ENCODE data around the gene ALPI. TPM values are rescaled to one million over a fixed set of nuclear protein-coding genes. Genes with fewer than 3 reads are reported as not detected.

Gene ALPI
- total and polyA plus RNA-seq, 3 experiments from 2014 or later = not detected

DNA sequence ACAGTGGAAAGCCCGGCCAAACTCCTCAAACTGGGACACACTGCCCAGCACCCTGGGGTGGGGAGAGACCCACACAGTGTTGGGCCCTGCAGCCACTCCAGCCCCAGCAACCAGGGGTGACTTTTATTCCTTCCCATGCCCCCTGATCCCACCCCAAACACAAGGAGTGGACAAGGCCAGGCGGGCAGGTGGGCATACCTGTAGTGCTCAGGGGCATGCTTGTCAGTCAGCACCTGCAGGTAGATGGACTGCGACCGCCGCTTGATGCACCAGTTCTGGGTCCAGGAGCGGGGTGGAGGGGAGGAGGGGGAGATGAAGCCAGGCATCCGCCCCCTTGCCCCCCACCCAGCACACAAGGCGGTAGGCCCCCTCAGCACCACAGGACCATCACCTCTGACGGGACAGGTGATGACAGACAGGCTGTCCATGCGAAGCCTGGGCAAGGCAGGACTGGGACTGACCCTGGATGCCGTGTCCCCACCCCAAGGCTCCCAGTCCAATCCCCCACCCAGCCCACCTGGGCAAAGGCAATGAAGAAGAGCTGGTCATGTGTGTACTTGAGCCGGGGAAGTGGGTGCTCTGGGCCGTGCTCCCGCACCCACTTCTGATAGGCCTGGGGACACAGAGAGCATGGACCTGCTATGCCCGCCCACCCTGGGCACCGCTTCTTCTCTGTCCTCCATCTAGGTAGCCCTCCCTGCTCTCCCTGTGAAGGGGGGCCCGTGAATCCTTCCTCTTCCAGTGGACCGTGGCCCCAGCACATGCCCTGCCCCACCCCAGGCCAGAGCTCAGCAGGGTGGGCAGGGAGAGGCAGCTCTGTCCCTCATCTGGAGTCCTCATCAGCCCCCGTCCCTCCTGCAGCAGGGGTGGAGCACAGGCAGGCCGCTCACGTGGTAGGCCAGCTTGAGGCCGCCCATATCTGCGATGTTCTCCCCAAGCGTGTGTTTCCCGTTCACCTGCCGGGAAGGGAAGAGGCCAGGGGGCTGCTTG, 24.5 kb downstream of the ALPI start:
- ChIA-PET CTCF (no interaction called here), POLR2A (no interaction called here)
- H3K4me3 Mint-ChIP-seq = no peak overlapping the region
- H3K9me3 Mint-ChIP-seq = no peaks in the 10 kb centered on the region
- peaks cover 0 to 6% (median 0%) of the 10 kb centered on the region in 3 donors for H3K4me1 Mint-ChIP-seq
- H3K36me3 Mint-ChIP-seq = no peaks in the 10 kb centered on the region
- Histone ChIP-seq H3K4me1 (ENCODE audit: insufficient read depth, low read length) (no peaks in the 10 kb centered on the region), H3K4me3 (ENCODE audit: low read length) (no peak overlapping the region), H3K27ac (ENCODE audit: low read depth, low read length) (no peak overlapping the region), H3K36me3 (ENCODE audit: insufficient read depth, low read length) (no peaks in the 10 kb centered on the region), H3K27me3 (ENCODE audit: insufficient read depth, low read length, poor library complexity, severe bottlenecking) (no peaks in the 10 kb centered on the region), H3K9me3 (ENCODE audit: low read length) (no peaks in the 10 kb centered on the region)
- H3K27me3 Mint-ChIP-seq = peaks cover 14 to 39% of the 10 kb centered on the region in 2 donors
- DNase-seq = peak in 1 of 5 donors; percentile 38
- H3K27ac Mint-ChIP-seq = no peak overlapping the region

DNA sequence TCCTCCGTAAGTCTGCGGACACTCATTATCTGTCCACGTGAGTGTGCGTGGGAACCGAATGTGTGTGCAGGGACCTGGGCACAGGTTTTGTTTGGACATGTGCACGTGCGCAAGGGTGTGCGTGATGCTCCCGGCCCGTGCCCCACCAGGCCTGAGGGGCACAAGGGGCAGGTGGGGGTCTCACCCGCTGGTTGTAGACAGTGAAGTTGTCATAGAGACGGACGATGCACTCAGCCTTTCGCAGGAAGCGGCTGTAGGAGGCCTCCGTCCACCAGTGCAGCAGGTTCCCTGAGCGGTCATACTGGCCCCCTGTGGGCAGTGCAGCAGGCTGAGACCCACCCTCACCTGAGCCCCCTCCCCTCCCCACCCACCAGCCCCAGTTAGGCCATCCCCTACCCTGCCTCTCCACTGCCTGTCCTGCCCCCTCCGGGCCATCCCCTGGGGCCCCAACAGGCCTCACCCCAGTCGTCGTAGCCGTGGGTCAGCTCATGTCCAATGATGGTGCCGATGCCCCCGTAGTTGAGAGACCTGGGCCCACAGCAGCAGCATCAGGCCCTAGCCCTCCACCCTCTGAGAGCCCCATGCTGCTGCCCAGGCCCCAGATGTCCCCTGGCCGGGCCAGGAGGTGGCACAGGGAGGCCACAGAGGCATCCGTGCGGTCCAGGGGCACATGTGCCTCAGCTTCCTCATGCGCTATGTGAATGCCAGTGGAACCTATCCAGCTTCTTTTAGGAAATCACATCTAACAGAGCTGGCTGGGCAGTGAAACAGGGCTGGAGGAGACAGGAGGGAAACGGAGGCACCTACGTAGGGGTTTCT, 25.6 kb downstream of the ALPI start:
- CTCF ChIA-PET = no interaction called here
- H3K36me3 ChIP-seq (ENCODE audit: insufficient read depth, low read length) = no peaks in the 10 kb centered on the region

DNA sequence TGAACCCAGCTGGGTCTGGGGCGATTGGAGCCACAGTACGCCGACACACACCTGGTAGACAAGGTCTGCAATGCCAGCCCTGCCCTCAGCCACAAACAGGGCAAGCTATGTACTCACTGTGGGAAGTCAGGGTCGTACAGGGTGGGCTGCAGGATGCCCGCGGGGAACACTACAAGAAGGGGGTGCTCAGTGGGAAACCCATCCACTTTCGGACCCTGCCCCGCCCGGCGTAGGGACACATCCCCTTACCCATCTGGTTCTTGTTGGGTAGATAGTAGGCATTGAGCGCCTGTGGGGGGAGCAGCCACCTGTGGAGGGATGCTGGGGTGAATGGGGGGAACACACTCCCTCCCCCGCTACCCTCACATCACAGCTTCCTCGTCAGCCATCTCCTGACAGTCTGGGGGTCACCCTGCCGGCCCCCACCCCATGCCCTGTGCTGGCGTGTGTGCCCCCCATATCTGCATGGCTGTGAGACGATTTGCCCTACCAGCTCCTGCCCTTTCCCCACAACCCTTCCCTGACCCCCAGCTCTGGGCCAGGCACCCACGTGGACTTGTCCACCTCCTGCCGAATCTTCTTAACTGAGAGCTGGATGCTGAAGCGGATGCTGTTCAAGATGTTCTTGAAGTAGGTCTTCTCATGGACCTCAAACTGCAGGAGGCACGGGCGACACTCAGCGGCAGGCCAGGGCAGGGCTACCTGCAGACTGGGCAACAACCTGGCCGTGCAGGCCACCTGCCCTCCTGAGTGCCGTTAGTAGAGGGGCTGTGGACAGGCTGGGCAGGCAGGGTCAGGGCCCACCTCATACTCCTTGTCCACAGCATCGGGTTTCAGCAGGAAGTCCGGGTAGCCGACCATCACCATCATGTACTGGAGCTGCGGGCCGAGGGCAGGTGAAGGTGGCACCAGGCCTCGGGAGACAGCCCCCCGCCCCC, 26.6 kb downstream of the ALPI start:
- Histone ChIP-seq H3K27me3 (ENCODE audit: insufficient read depth, low read length, poor library complexity, severe bottlenecking) (no peaks in the 10 kb centered on the region), H3K4me1 (ENCODE audit: insufficient read depth, low read length) (no peaks in the 10 kb centered on the region), H3K27ac (ENCODE audit: low read depth, low read length) (no peak overlapping the region), H3K4me3 (ENCODE audit: low read length) (no peak overlapping the region), H3K9me3 (ENCODE audit: low read length) (no peaks in the 10 kb centered on the region), H3K36me3 (ENCODE audit: insufficient read depth, low read length) (no peaks in the 10 kb centered on the region)
- Mint-ChIP-seq H3K36me3 (no peaks in the 10 kb centered on the region), H3K4me3 (no peak overlapping the region), H3K9me3 (no peaks in the 10 kb centered on the region), H3K27ac (no peak overlapping the region), H3K27me3 (peaks cover 8 to 32% of the 10 kb centered on the region in 2 donors), H3K4me1 (peaks cover 0 to 11% (median 0%) of the 10 kb centered on the region in 3 donors)
- ChIA-PET CTCF (no interaction called here), POLR2A (no interaction called here)
- DNase-seq = peak in 1 of 5 donors; percentile 37

More for the DNA sequence above, 25.6 kb downstream of the ALPI start:
- Mint-ChIP-seq H3K9me3 (no peaks in the 10 kb centered on the region), H3K4me3 (no peak overlapping the region), H3K27ac (no peak overlapping the region), H3K4me1 (peaks cover 0 to 6% (median 0%) of the 10 kb centered on the region in 3 donors), H3K36me3 (no peaks in the 10 kb centered on the region), H3K27me3 (peaks cover 10 to 33% of the 10 kb centered on the region in 2 donors)
- H3K4me1 ChIP-seq (ENCODE audit: insufficient read depth, low read length) = no peaks in the 10 kb centered on the region
- no peak overlapping the region for H3K27ac ChIP-seq (ENCODE audit: low read depth, low read length)
- H3K4me3 ChIP-seq (ENCODE audit: low read length) = no peak overlapping the region
- peak in 1 of 5 donors; percentile 43 for DNase-seq
- POLR2A ChIA-PET = no interaction called here
- H3K27me3 ChIP-seq (ENCODE audit: insufficient read depth, low read length, poor library complexity, severe bottlenecking) = no peaks in the 10 kb centered on the region
- no peaks in the 10 kb centered on the region for H3K9me3 ChIP-seq (ENCODE audit: low read length)

DNA sequence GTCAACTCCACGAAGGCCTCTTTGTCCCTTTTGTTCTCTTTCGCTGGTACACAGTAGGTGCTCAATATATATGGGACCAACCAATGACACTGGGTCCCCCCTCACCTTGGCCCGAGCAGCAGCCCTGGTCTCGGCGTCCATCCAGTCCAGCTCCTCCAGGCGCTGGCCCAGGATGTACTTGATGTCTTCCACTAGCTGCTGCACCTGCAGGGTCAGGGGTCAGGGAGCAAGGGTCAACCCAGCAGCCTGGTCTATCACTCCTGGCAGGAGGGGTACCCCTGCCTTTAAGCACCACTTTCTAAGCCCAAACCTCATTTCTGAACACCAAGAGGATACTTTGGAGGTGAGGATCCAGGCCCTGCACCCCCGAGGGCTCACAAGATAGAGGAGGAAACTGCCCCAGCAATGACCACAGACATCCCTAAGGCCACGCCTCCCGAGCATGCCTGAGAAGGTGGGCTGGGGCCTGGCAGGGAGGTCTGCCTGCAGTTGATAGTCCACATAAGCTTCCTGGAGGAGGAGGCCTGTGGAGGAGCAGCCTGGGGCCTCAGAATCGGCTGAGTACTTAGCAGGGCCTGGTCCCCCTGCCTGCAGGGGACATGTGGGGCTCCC, 27.5 kb downstream of the ALPI start:
- H3K4me3 Mint-ChIP-seq = no peak overlapping the region
- H3K27me3 Mint-ChIP-seq = peaks cover 11 to 32% of the 10 kb centered on the region in 2 donors
- H3K36me3 ChIP-seq (ENCODE audit: insufficient read depth, low read length) = no peaks in the 10 kb centered on the region
- CTCF ChIA-PET = no interaction called here
- H3K4me1 ChIP-seq (ENCODE audit: insufficient read depth, low read length) = no peaks in the 10 kb centered on the region
- peaks cover 0 to 11% (median 0%) of the 10 kb centered on the region in 3 donors for H3K4me1 Mint-ChIP-seq
- H3K9me3 Mint-ChIP-seq = no peaks in the 10 kb centered on the region
- no peak for DNase-seq
- no peaks in the 10 kb centered on the region for H3K36me3 Mint-ChIP-seq
- H3K27ac Mint-ChIP-seq = no peak overlapping the region
- H3K4me3 ChIP-seq (ENCODE audit: low read length) = no peak overlapping the region
- H3K27me3 ChIP-seq (ENCODE audit: insufficient read depth, low read length, poor library complexity, severe bottlenecking) = no peaks in the 10 kb centered on the region
- H3K27ac ChIP-seq (ENCODE audit: low read depth, low read length) = no peak overlapping the region
- POLR2A ChIA-PET = no interaction called here
- no peaks in the 10 kb centered on the region for H3K9me3 ChIP-seq (ENCODE audit: low read length)

DNA sequence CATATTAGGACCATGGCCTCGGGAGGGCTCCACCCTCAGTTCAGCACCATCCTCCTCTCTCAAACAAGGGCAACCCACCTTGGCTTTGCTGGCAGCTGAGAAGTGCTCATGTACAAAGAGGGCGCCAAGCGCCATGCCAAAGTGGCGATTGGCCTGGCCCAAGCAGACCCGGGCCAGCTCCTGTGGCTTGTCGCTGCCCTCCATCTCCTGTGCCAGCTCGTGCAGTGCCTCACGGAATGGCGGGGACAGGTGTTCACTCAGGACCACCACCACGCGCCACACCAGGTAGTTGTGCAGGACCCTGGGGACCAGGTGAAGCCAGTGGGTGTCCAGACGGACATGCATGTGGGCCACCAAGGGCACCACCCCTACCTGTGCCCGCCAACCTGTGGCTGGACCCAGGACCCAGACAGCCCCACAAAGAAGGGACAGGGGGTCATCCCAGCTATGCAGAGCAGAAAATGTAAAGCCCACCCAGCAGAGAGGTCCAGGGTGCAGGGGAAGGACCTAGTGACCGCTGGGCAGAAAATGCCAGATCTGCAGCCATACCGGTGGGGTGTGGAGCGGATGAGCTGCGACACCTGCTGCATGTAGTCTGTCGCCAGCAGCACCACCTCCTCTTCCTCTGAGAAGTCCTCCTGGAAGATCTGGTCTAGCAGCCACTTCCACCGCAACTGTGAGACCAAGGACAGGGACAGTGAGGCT, 28.1 kb downstream of the ALPI start:
- H3K4me1 Mint-ChIP-seq = peaks cover 3 to 15% (median 5%) of the 10 kb centered on the region in 3 donors
- POLR2A ChIA-PET = no interaction called here
- Histone ChIP-seq H3K9me3 (ENCODE audit: low read length) (no peaks in the 10 kb centered on the region), H3K4me3 (ENCODE audit: low read length) (no peak overlapping the region), H3K36me3 (ENCODE audit: insufficient read depth, low read length) (no peaks in the 10 kb centered on the region), H3K27ac (ENCODE audit: low read depth, low read length) (no peak overlapping the region), H3K4me1 (ENCODE audit: insufficient read depth, low read length) (no peaks in the 10 kb centered on the region), H3K27me3 (ENCODE audit: insufficient read depth, low read length, poor library complexity, severe bottlenecking) (no peaks in the 10 kb centered on the region)
- peak in 1 of 5 donors; percentile 38 for DNase-seq
- H3K27me3 Mint-ChIP-seq = peaks cover 18 to 37% of the 10 kb centered on the region in 2 donors
- H3K9me3 Mint-ChIP-seq = no peaks in the 10 kb centered on the region
- H3K36me3 Mint-ChIP-seq = no peaks in the 10 kb centered on the region
- H3K27ac Mint-ChIP-seq = no peak overlapping the region
- H3K4me3 Mint-ChIP-seq = no peak overlapping the region
- CTCF ChIA-PET = no interaction called here

DNA sequence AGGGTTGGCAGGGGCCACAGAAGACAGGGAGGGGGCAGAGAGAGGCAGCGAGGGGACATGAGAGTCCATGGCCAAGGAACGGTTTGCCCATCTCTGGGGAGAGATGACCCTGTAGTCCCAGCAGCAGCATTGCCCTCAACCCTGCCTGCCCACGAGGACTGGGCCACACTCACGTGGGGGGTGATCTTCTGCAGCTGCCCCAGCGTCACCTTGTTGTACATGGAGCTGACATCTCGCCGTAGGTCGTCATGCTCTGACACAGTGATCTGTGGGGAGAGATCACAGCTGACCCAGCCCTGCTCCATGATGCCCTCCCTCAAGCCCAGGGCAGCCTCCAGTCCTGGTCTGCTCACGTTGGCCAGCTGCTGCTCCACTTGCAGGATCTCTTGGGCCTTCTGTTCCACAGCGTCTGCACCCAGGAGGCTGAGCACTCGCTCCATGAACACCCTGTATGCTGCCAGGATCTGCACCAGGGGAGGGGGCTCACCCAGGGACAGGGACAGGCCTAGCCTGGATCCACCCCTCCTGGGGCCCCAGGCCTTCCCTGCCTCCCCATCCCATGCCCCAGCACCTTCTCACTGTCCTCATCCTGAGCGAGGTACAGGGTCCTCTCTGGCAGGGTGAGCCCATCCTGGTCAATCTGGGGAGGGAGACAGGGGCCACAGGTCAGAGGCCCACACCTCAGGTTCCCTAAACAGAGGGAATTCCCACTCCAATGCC, 28.8 kb downstream of the ALPI start:
- POLR2A ChIA-PET = no interaction called here
- Histone ChIP-seq H3K27ac (ENCODE audit: low read depth, low read length) (no peak overlapping the region), H3K9me3 (ENCODE audit: low read length) (no peaks in the 10 kb centered on the region), H3K36me3 (ENCODE audit: insufficient read depth, low read length) (no peaks in the 10 kb centered on the region), H3K4me1 (ENCODE audit: insufficient read depth, low read length) (no peaks in the 10 kb centered on the region), H3K27me3 (ENCODE audit: insufficient read depth, low read length, poor library complexity, severe bottlenecking) (no peaks in the 10 kb centered on the region), H3K4me3 (ENCODE audit: low read length) (no peak overlapping the region)
- Mint-ChIP-seq H3K36me3 (no peaks in the 10 kb centered on the region), H3K27ac (no peak overlapping the region), H3K4me3 (no peak overlapping the region), H3K9me3 (no peaks in the 10 kb centered on the region), H3K4me1 (peaks cover 3 to 15% (median 5%) of the 10 kb centered on the region in 3 donors), H3K27me3 (peaks cover 23 to 38% of the 10 kb centered on the region in 2 donors)
- peak in 1 of 5 donors; percentile 7 for DNase-seq
- CTCF ChIA-PET = no interaction called here
